Midbrain (tissue), 1 donor: ENCODE measurements around the gene POLR3B.
A peak's percentile ranks its signal among the peaks of the same experiment; 100 is the strongest.
"Not testable (repeated sequence)": the region's sequence is repeated elsewhere in the genome, so short reads cannot be mapped to it uniquely, and the experiment has no call there.

Experiments used
- DNase-seq: peaks from one replicate; lab custom pipeline; 2025; lab: John Stamatoyannopoulos, UW

The POLR3B gene

GRCh38 chr12:106461730-106462129 lies 104.2 kb downstream of the POLR3B start:
- no peak for DNase-seq

- not testable (repeated sequence) for DNase-seq
Measured at GRCh38 chr12:106465605-106466004, 108.1 kb downstream of the POLR3B start.

- DNase-seq: not testable (repeated sequence)
Measured at GRCh38 chr12:106475662-106476061, 118.1 kb downstream of the POLR3B start.

GRCh38 chr12:106477627-106478026 lies 120.1 kb downstream of the POLR3B start:
- DNase-seq: not testable (repeated sequence)

GRCh38 chr12:106480251-106480650 lies 122.7 kb downstream of the POLR3B start:
- no peak for DNase-seq

GRCh38 chr12:106481246-106481645 lies 123.7 kb downstream of the POLR3B start:
- DNase-seq: no peak

- DNase-seq: no peak
Measured at GRCh38 chr12:106487664-106488063, 130.1 kb downstream of the POLR3B start.

- no peak for DNase-seq
Measured at GRCh38 chr12:106488884-106489283, 131.3 kb downstream of the POLR3B start.

- no peak for DNase-seq
Measured at GRCh38 chr12:106490264-106490663, 132.7 kb downstream of the POLR3B start.

- no peak for DNase-seq
Measured at GRCh38 chr12:106492857-106493256, 135.3 kb downstream of the POLR3B start.

- peak; percentile 38 for DNase-seq
Measured at GRCh38 chr12:106493531-106493930, 136.0 kb downstream of the POLR3B start.

- DNase-seq: no peak
Measured at GRCh38 chr12:106495354-106495965, 137.9 kb downstream of the POLR3B start.

- DNase-seq: no peak
Measured at GRCh38 chr12:106498056-106498455, 140.5 kb downstream of the POLR3B start.

GRCh38 chr12:106499628-106500027 lies 142.1 kb downstream of the POLR3B start:
- DNase-seq: no peak

GRCh38 chr12:106506691-106507090 lies 149.1 kb downstream of the POLR3B start:
- no peak for DNase-seq

- DNase-seq: no peak
Measured at GRCh38 chr12:106508966-106509365, 151.4 kb downstream of the POLR3B start.

GRCh38 chr12:106511365-106511764 lies 153.8 kb downstream of the POLR3B start:
- DNase-seq: no peak

GRCh38 chr12:106517314-106517713 lies 159.8 kb downstream of the POLR3B start:
- DNase-seq: no peak

GRCh38 chr12:106519607-106520021 lies 162.1 kb downstream of the POLR3B start:
- no peak for DNase-seq

GRCh38 chr12:106521901-106522300 lies 164.4 kb downstream of the POLR3B start:
- DNase-seq: no peak

- no peak for DNase-seq
Measured at GRCh38 chr12:106522708-106523107, 165.2 kb downstream of the POLR3B start.

GRCh38 chr12:106527356-106527755 lies 169.8 kb downstream of the POLR3B start:
- no peak for DNase-seq

GRCh38 chr12:106541201-106541600 lies 183.7 kb downstream of the POLR3B start:
- DNase-seq: no peak

- no peak for DNase-seq
Measured at GRCh38 chr12:106551410-106551809, 193.9 kb downstream of the POLR3B start.
